Activated T-cell treated with anti-CD3 and anti-CD28 coated beads, Interleukin-2, amount 50 U/mL, for 48 hours (primary cell): ENCODE data around the gene KSR2.

Source experiments
- DNase-seq, 2 experiments: peaks; one replicate each; pipeline ENCODE4 v3.0.0-alpha.2; 2020

The KSR2 gene

DNA sequence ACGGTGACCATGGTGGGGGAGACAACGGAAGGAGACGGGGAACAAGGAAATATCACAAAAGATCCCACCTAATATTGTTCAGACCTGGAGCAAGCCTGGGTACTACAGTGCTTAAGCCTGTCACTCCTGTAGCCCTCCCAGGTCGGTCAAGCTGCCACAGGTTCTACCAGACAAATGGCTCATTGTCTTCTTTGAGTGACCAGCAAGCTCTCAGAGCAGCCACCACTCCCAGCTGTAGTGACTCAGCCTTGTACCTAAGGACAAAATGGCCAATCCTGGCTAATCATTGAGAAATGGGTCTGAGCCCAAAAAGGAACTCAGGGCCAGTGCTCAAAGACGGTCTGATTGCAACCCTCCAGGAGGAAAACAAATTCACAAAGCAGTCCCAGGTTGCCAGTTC is 368.9 kb downstream of the KSR2 start:
- DNase-seq: no peak

DNA sequence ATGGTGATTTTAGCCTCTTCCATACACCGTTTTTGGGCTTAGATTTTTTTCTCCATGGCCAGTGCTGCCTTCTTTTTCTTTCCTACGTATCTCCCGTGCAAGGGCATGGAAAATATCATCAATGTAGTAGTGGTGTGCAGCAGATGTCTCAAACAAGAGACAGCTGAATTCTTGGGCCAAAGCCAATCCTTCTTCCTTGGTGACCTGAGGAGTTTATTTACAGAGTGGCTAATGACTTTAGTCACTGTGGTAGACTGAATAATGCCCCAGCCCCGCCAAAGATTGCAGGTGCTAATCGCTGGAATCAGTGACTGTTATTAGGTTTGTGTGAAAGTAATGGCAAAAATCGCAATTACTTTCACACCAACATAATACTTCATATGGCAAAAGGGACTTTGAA is 371.8 kb downstream of the KSR2 start:
- DNase-seq: no peak

- DNase-seq: no peak
Measured at GRCh38 chr12:117595751-117596150, 373.0 kb downstream of the KSR2 start.

GRCh38 chr12:117594481-117594880 is 374.3 kb downstream of the KSR2 start:
- DNase-seq: no peak

- DNase-seq: no peak
Measured at GRCh38 chr12:117593815-117594400, 374.9 kb downstream of the KSR2 start.

DNA sequence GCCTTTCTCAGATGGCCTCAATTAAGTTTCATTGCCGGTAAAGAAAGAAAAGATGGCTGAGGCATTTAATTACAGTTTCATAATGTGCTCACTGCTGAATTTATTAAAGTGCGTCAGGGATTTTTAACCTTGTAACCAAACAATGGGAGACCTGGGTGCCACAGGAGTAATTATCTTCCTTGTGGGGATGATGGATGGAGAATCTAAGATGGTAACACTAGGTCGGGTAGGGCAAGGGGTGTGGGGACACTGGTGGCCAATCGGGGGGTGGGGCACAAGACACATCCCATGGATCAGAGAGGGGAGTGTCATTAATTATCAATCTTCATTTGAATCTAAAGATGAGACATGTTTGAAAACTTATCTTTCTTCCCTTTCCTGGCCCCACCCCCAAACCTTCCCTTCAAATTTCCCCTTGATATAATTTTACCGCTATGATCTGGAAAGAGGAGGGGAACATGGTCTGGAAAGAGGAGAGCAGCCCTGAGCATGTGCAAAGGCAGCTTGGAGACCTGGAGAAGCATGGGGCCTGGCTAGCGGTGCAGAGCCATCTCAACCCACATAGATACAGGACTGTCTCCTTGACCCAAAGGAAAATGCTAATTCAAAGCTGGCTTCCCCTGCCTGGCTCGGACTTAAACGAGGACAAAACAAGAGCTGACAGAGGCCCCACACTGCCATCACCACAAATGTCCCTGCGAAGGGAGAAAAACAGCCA is 376.0 kb downstream of the KSR2 start:
- no peak for DNase-seq

- DNase-seq: no peak
Measured at GRCh38 chr12:117590999-117591398, 377.8 kb downstream of the KSR2 start.

DNA sequence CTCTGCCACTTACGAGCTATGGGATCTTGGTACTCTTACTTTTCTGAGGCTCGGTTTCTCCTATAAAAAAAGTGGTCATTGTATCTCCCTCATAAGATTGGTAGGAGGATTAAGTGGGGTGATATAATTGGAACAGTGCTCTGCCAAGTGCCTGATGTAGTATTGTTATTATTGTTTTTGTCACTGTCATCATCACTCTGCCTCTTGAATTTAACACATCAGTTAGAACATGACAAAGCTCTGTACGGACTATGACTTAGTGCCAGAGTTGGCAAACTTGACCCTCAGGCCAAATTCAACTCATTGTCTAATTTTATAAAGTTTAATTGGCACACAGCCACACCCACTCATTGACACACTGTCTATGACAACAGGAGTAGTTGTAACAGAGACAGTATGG is 378.4 kb downstream of the KSR2 start:
- DNase-seq: no peak

- DNase-seq: no peak
Measured at GRCh38 chr12:117589021-117589420, 379.8 kb downstream of the KSR2 start.

DNA sequence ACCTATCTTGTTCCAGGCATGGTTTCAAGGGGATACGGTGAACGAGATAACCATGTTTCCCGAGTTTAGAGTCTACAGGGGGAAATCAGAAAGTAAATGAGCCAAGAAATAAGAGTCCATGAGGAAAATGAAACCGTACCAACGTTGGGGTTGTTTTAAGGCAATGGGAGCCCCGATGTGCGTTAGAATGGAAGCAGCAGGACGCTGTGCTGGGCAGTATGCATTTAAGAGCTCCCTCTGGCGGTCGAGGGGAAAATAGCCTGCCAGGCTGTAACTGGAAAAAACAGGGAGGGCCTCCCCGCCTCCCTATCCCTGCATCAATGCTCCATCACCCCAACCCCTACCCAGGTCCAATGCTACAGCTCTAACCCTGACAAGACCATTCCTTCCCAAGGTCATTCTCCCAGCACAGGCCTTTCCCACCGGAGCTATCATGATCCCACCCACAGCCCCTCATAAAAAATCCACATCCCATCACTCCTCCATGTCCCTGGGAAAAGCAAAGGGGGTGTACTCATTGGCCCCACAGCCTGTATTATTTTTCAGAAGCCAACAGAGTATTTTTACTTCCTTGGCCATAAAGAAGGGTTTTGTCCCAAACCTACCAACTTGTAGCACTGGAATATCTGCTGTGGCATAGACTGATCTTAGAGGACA is 381.0 kb downstream of the KSR2 start:
- peak; percentile 59 to 61 for DNase-seq

- DNase-seq: no peak
Measured at GRCh38 chr12:117583677-117584225, 385.0 kb downstream of the KSR2 start.

DNA sequence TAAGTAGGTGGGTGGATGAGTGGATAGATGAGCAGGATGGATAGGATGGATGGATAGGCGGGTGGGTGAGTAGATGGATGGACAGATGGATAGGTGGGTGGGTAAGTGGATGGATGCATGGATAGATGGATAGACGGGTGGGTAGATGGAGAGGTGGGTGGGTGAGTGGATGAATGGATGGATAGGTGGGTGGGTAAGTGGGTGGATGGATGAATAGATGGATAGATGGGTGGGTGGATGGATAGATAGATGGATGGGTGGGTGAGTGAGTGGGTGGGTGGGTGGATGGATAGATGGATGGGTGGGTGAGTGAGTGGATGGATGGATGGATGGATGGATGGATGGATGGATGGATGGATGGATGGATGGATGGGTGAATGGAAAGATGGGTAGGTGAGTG is 385.7 kb downstream of the KSR2 start:
- DNase-seq: no peak

DNA sequence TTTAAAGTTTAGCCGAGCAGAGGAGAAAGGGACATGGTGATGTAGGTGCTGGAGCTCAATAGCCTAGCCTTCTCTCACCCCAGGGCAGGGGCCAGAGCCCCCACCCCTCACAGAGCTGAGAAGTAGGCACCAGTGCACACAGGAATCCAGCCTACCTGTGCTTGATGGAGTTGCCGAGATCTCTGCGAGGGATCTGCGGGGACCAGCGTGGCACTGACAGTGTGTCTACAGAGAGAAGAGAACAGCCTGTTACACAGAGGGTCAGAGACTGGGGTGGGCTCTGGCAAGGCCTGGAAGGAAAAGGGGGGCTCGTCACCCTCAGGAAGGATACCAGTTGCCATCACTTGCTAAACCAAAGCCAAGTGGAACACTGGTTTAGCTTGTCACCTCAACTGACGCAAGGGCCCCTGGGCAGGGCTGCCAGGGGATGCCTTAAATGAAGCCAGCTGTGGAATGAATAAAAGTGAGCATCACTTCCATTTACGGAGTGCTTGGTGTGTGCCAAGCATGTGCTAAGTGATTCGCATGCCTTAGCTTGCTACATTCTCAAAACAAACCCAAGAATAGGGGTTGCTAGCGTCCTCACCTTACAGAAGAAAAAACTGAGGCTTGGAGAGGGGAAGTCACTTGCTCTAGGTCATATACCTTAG is 386.5 kb downstream of the KSR2 start:
- DNase-seq: no peak

GRCh38 chr12:117580718-117581062 is 388.1 kb downstream of the KSR2 start:
- peak in 1 of 2 experiments; percentile 15 for DNase-seq

- DNase-seq: no peak
Measured at GRCh38 chr12:117580015-117580717, 388.6 kb downstream of the KSR2 start.

- DNase-seq: no peak
Measured at GRCh38 chr12:117577122-117577657, 391.6 kb downstream of the KSR2 start.

GRCh38 chr12:117576053-117576452 is 392.7 kb downstream of the KSR2 start:
- no peak for DNase-seq

DNA sequence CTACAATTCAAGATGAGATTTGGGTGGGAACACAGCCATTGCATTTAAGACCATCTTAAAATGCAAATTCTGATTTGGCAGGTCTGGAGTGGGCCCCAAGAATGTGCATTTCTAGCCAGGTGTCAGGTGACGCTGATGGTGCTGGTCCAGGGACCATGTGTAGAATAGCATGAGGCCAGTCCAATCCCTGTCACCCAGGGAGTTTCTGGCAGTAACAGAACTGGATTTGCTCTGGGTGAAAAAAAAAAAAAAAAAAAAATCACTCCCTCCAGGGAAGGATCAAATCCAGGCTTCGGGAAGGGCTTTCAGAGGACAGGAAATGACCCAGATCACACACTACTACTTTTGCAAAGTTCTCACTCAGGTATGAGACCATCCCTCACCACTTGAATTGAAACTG is 394.1 kb downstream of the KSR2 start:
- DNase-seq: no peak

DNA sequence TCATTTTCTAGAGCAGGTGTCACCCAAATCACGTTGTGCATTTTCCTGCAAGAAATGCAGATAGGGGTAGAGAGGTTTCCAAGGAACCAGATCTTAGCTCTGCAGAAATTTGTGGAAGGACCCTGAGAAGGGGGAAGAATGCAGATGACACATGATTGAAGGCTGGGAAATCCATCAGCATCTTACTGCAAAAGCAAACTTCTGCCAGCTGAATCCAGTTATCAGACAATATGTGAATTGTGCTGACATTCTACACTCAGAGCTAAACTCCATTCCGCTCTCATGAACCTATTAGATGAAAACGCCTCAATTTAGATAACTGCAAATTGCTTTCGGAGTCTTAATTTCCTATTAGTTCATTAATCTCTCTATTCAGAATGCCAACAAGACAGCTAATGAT is 396.0 kb downstream of the KSR2 start:
- DNase-seq: no peak

GRCh38 chr12:117571321-117571720 is 397.5 kb downstream of the KSR2 start:
- DNase-seq: no peak

DNA sequence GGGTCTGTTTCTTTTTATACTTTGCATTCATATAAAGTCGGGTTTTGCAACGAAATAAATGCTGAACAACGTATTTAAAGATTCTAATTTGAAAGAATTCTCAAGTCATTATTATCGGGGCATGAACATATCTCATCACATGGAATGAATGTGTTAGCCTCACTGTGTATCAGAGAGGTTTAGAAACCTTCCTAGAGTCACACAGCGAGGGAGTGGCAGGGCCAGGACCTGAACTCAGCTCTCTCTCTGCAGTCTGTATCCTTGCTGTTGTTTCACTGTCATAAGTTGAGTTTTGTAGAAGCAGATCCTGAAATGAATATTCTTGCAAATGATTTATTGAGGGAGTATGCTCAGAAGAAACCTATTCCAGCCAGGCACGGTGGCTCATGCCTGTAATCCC is 398.2 kb downstream of the KSR2 start:
- DNase-seq: no peak

DNA sequence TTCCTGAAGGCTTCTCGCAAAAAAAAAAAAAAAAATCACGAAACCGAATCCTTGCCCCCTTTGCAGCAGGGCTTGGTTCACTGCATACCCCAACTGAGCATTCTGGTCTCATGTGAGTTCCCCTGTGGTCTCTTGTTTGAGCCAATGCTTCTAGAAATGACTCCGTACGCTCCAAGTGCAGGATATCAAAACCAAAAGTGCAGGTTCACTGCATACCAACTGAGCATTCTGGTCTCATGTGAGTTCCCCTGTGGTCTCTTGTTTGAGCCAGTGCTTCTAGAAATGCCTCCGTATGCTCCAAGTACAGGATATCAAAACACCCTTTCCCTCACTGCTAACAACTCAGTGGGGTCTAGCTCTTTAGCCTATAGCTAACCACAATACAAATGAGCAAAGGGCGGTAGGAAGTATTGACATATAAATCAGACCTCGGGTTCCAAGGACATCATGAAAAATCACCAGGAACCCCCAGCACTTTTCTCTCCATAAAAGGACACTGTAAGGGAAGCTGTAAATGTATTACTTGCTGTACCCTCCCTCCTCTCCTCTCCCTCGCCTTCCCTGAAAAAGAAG is 401.1 kb downstream of the KSR2 start:
- DNase-seq: no peak
